DMS 273 (cell line): Measurements from ENCODE around the gene SNX12.

Source experiments
- DNase-seq: peaks from one replicate; lab custom pipeline; 2025; ENCODE audit not compliant: unreplicated experiment; lab: John Stamatoyannopoulos, UW

The SNX12 gene

GRCh38 chrX:71068044-71068918, at the start of gene SNX12:
Gene SNX12 (minus strand): TSS chrX:71068334. CDS start chrX:71068306, 28 bp downstream.
- DNase-seq: peak; percentile 97

DNA sequence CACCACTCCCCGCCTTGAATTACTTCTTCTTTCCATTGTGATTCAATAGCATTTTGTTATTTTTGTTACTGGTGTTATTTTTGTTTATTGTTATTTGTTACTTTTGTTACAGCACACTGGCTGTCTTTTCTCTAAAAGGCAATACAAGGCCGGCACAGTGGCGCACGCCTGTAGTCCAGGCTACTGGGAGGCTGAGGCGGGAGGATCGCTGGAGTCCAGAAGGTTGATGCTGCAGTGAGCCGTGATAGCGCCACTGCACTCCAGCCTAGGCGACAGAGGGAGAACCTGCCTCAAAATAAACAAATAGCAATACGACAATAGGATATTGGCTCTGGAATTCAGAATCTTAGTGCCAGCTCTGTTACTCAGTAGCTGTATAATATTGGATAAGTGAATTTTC, 49.2 kb upstream of the SNX12 start:
- no peak for DNase-seq

DNA sequence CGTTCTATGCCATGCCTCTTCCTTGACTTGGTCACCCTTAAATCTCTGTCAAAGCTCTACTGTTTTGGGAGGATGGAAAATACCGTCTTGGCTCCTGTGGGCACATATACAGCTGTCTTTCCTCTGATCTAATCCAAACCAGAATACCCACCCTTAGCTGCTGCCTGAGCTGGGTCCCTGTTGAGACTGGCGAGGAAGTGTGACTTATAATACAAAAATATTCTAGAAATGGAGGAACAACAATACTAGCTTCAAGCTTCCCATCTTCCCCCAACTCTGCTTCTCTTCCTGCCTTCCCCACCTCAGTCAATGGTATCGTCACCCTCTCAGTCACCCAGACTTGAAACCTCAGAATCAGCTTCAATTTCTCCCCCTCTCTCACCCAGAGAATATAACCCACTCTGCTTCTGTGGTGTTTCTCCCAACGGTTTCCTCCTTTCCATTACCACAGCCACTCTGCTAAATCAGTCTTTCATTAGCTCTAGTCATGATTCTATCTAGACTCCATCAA, 43.8 kb upstream of the SNX12 start:
- no peak for DNase-seq

- DNase-seq: no peak
These were observed 43.2 kb upstream of the SNX12 start, which contains the start of gene IL2RG for GRCh38 chrX:71111141-71111843. Gene IL2RG (minus strand): TSS chrX:71111577. CDS start chrX:71111539, 38 bp downstream.

DNA sequence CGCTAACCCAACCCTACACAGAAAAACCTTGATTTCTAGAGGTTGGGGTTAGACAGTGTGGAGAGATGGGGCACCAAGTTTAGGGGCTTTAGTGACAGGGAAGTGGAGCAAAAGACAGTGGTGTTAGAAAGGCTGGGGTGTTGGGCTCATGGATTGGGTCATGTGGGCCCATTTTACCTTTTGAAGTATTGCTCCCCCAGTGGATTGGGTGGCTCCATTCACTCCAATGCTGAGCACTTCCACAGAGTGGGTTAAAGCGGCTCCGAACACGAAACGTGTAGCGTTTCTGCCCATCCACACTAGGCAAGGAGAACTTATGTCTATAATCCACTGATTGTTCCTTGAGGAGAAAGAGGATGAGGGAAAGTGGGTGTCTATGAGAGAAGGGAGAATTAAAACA, 40.9 kb upstream of the SNX12 start:
- no peak for DNase-seq

GRCh38 chrX:71107762-71108360, 39.7 kb upstream of the SNX12 start:
- DNase-seq: no peak

DNA sequence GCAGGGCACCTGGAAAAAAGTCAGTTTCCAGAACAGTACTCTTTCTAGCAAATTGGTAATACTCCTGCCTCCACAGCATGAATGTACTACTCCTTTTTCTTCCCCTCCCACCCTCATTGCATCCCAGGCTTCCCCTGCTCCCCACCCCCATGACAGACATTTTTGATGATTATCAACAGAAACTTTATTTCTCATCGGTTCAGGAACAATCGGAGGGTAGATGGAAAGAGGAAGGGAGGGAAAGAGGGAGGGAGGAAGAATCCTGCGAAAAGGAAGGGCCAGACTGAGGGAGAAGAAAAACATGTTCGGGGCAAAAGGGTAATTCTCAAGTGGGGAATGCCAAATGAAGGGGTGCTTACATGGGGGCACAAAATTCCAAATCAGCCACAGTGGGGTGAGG, 39.1 kb upstream of the SNX12 start:
- no peak for DNase-seq

GRCh38 chrX:71106427-71106826, 38.3 kb upstream of the SNX12 start, which contains the start of gene CXorf65:
Gene CXorf65 (minus strand): TSS chrX:71106740. CDS start chrX:71106556, 184 bp downstream.
- no peak for DNase-seq

DNA sequence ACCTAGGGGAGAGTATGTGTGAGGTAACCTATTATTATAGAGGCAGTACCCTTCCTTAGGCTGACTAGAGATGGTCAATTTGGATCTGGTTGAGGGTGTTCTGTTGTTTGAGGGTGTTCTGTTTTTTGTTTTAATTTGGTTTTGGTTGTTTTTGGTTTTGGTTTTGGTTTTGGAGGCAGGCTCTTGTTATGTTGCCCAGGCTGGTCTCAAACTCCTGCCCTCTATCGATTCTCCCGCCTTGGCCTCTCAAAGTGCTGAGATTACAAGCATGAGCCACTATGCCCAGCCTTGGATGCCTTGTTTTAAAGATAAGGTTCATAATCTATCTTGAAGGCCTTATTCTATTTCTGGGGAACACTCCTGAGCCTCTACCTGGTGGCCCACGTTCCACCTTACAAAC, 37.5 kb upstream of the SNX12 start:
- DNase-seq: no peak

DNA sequence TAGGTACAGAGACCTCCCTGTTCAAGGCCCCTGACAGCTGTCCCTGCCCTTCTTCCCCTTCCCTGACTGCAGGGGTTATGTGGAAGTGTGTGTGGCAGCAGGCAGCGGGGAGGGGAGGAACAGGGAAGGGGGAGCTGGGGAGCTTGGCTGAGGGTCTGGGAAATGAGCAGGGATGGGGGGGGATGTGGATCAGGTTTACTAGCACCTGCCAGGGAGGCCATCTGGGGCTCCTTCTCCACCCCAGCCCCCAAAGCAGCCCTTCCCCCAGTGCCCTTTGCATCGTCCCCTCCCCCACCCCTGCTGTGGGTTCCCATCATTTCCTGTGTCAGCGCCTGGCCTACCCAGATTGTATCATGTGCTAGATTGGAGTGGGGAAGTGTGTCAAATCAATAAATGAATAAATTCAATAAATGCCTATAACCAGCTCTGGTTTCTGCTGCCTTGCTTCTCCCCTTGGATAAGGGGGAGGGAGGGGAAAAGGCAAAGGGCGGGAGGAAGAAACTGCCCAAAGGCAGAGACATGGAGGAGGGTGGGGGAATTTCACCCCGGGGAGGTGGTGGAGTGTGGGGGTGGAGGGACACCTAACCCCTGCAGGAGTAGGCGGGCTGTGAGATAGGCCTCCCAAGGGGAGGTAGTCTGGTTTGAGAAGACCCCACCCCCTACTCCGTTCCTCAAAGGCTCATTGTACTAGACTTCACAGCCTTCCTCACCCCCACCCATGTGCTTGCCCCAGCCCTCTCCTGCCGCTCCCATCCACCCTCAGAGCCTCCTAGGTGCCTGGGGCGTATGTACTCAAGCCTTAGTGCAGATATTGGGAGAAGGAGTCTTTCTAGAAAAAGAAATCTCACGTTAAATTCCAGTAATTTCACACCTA, 35.2 kb upstream of the SNX12 start:
- DNase-seq: peak; percentile 45

DNA sequence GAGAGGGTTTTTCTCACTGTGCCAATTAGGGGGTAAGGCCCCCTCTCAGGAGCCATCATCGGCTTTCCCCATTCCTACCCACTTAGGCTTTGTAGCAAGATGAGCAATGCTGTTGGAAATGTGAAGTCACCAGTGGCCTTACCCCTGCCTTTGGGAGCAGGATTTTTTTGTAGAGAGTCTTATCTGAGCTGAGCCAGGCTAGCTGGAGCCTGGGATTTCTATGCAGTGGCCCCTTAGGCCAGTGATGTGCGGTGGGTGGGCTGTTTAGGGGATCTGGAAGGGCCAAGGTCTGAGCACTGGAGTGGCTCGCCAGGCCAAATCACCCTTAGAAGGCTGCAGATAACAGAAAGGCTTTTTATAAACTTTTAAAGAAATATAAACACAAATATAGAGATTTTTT, 34.2 kb upstream of the SNX12 start:
- DNase-seq: no peak

- no peak for DNase-seq
These were observed 32.7 kb upstream of the SNX12 start for GRCh38 chrX:71100581-71101505.

DNA sequence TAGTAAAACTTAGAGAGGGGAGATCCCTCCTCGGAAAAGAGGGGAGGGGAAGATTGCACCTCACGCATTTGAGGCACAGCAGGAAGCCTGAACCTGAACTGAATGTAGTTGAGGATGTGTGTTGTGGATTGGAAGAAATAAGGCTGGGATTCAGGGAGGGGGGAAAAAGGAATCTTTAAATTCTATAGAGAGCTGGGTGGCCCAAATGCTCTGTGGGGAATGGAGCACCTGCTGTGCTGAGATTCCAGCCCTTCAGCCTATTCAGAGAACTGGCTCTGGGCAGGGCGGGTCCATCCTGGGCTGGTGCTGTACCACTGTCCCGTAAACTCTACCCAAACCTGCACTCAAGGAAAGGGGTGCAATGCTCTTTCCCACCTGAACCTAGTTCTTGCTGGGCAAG, 31.6 kb upstream of the SNX12 start:
- no peak for DNase-seq

DNA sequence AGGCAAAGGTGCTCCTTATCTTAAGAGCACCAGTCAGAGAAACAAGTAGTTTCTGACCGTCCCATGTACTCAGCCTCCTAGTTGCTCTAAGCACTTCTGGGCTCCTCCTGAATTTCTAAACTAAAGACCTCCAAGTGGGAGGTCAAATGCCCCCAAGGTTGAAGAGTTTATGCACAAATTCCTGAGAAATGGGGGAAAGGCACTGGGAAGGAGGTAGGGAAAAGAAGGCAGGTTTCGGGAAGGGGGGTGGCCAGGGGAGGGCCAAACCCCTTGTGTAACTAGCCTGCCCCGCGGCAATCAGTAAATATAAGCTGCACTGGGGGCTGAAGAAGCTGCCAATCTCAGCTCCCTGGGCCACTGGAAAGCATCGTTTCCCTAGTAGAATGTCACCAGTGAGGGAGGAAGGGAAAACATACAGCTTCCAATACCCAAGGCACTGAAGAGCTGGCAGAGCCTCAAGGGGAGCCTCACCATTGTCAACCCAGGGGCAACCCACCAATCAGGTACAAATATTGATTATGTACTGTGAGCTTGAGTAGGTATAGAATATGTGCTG, 30.9 kb upstream of the SNX12 start:
- DNase-seq: no peak

DNA sequence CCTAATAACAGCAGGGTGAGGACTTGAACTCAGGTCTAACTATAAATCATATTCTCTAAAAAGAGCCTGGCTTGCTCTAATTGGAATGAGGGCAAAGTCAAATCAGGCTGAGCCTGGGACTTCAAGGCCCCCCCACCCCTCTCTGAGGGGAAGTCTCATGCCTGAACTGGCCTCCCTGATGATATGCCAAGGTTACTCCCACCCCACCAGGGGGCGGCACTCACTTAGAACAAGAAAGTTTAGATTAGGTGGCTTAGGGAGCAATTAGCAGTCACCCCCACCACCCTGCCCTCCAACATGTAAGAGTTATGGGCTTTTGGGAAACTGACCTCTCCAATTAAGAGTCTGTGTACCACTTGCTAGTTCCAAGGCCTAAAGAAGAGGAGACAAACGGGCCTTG, 30.2 kb upstream of the SNX12 start:
- DNase-seq: peak; percentile 73

- DNase-seq: no peak
These were observed 28.6 kb upstream of the SNX12 start for GRCh38 chrX:71096760-71097032.

- peak; percentile 78 for DNase-seq
These were observed 28.0 kb upstream of the SNX12 start for GRCh38 chrX:71095981-71096759.

DNA sequence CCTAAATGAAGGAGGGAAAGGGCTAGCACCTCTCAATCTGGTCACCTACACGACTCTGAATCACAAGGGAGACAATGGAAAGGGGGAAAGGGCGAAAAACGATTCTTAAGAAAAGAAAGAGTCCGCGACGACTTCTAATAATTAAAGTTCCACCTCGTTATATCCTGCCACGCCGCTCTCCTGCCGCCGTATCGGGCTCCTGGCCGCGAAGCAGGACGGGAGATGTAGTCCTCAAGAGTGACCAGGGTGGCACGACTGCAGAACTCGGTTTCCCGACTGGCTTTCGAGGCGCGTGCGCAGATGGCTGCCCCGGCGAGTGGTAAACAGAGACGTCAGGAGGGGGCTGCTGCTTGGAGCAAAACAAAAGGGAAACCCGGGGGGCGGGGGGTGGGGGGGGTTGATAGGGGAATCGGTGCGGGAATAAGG, 27.4 kb upstream of the SNX12 start, which contains the start of gene FOXO4:
FOXO4 (plus strand) TSS at position 297 of the 426 bp plus-strand sequence. CDS start 678 bp downstream, outside the sequence.
- DNase-seq: peak; percentile 93
